ENCODE measurements around the gene RFX3. TPM values are rescaled to one million over a fixed set of nuclear protein-coding genes. Genes with fewer than 3 reads are reported as not detected.

The RFX3 gene
- total RNA-seq, 1 experiment from 2014 or later: 7.4 TPM

DNA sequence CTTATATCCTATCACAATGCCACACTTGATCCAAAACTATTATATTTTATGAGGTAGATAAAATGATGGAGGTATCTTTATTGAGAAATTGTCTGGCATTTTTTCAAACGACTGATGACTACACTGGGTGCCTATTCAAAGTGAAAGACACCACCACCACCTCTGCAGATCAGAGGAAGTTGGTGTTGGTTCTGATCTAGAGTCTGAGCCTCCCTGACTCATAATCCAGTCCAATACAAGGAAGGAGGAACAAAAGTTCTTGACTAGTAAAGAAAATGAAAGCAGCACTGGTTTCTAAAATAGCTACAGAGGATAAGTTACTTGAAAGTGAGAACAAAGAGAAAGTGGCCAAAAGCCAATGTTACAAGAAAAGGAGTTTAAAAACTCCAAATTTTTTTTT is 139.9 kb downstream of the RFX3 start:
- H3K36me3 ChIP-seq (ENCODE audit: insufficient read depth, low read length, poor library complexity, severe bottlenecking): no peaks in the 10 kb centered on the region
- ChIA-PET POLR2A (ENCODE audit: low non-redundant PET) (no interaction called here), CTCF (no interaction called here)
- no peaks in the 10 kb centered on the region for H3K27me3 ChIP-seq (replicated peaks; ENCODE audit: insufficient read depth, low read depth, low read length, poor library complexity)
- H3K9me3 ChIP-seq (ENCODE audit: low read depth, low read length, poor library complexity, severe bottlenecking): no peaks in the 10 kb centered on the region
- H3K4me3 ChIP-seq (ENCODE audit: low read depth, low read length, poor library complexity, severe bottlenecking): no peak overlapping the region
- TF ChIP-seq, protein P1, sequence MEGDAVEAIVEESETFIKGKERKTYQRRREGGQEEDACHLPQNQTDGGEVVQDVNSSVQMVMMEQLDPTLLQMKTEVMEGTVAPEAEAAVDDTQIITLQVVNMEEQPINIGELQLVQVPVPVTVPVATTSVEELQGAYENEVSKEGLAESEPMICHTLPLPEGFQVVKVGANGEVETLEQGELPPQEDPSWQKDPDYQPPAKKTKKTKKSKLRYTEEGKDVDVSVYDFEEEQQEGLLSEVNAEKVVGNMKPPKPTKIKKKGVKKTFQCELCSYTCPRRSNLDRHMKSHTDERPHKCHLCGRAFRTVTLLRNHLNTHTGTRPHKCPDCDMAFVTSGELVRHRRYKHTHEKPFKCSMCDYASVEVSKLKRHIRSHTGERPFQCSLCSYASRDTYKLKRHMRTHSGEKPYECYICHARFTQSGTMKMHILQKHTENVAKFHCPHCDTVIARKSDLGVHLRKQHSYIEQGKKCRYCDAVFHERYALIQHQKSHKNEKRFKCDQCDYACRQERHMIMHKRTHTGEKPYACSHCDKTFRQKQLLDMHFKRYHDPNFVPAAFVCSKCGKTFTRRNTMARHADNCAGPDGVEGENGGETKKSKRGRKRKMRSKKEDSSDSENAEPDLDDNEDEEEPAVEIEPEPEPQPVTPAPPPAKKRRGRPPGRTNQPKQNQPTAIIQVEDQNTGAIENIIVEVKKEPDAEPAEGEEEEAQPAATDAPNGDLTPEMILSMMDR (conservative IDR thresholded peaks at IDR 0.05; ENCODE audit: low read depth, low read length): no peak
- no peak for TF ChIP-seq EZH2 (IDR thresholded peaks at IDR 0.05; ENCODE audit: borderline replicate concordance, low read depth, low read length, poor library complexity, severe bottlenecking)
- DNase-seq (ENCODE audit: low spot score): no peak
- BruUV-seq (replicated peaks): no TSS peak
- H3K27ac ChIP-seq (ENCODE audit: low read depth, low read length, poor library complexity, severe bottlenecking): no peak overlapping the region
- no peaks in the 10 kb centered on the region for H3K4me1 ChIP-seq (ENCODE audit: insufficient read depth, low read length, poor library complexity, severe bottlenecking)
- intact Hi-C loops (cut with micrococcal nuclease; ENCODE audit: unreplicated experiment): no loop called here

DNA sequence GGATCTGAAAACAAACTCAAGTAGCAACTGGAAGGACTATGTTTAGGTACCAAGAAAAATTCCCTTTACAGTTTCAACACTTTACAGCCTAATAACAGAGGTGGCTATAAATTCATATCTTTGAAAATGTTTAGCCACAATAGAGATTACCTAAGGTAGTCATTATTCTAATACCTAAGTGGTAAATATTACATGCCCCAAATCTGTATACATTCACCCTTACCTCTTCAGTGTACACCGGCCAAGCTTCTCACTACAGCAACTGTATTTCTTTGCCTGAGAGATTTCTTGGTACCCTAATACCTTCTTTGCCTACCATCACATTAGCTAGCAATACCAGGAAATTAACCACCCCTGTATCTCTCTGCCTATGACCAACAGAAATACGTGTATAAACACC is 154.0 kb downstream of the RFX3 start:
- Histone ChIP-seq H3K4me1 (ENCODE audit: insufficient read depth, low read length, poor library complexity, severe bottlenecking) (no peaks in the 10 kb centered on the region), H3K27ac (ENCODE audit: low read depth, low read length, poor library complexity, severe bottlenecking) (no peak overlapping the region), H3K36me3 (ENCODE audit: insufficient read depth, low read length, poor library complexity, severe bottlenecking) (no peaks in the 10 kb centered on the region), H3K4me3 (ENCODE audit: low read depth, low read length, poor library complexity, severe bottlenecking) (no peak overlapping the region), H3K27me3 (replicated peaks; ENCODE audit: insufficient read depth, low read depth, low read length, poor library complexity) (no peaks in the 10 kb centered on the region), H3K9me3 (ENCODE audit: low read depth, low read length, poor library complexity, severe bottlenecking) (no peaks in the 10 kb centered on the region)
- TF ChIP-seq EZH2 (IDR thresholded peaks at IDR 0.05; ENCODE audit: borderline replicate concordance, low read depth, low read length, poor library complexity, severe bottlenecking): no peak
- TF ChIP-seq, protein P1 (conservative IDR thresholded peaks at IDR 0.05; ENCODE audit: low read depth, low read length): no peak
- DNase-seq (ENCODE audit: low spot score): no peak
- intact Hi-C loops (cut with micrococcal nuclease; ENCODE audit: unreplicated experiment): no loop called here
- ChIA-PET CTCF (no interaction called here), POLR2A (ENCODE audit: low non-redundant PET) (no interaction called here)
- BruUV-seq (replicated peaks): no TSS peak

DNA sequence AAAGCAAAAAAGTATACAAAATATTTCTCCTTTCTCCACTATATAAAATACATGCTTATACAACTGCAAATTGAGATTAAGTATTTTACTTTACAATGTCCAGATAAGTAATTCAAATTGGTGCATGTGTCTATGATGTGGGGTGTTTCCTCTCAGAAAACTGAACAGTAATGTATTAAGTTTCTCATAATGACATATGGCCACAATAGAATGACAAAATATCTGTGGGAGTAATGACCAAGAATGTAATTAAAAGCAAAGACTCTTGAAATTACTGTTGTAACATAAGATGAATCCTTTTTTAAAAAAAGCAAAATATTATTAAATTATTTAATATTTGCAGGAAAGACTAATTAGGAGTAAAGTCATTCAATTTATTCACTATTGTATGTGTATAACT is 155.1 kb downstream of the RFX3 start:
- BruUV-seq (replicated peaks): no TSS peak
- DNase-seq (ENCODE audit: low spot score): no peak
- ChIA-PET CTCF (no interaction called here), POLR2A (ENCODE audit: low non-redundant PET) (no interaction called here)
- no peaks in the 10 kb centered on the region for H3K36me3 ChIP-seq (ENCODE audit: insufficient read depth, low read length, poor library complexity, severe bottlenecking)
- no peaks in the 10 kb centered on the region for H3K4me1 ChIP-seq (ENCODE audit: insufficient read depth, low read length, poor library complexity, severe bottlenecking)
- intact Hi-C loops (cut with micrococcal nuclease; ENCODE audit: unreplicated experiment): no loop called here
- H3K9me3 ChIP-seq (ENCODE audit: low read depth, low read length, poor library complexity, severe bottlenecking): no peaks in the 10 kb centered on the region
- no peak overlapping the region for H3K4me3 ChIP-seq (ENCODE audit: low read depth, low read length, poor library complexity, severe bottlenecking)
- H3K27me3 ChIP-seq (replicated peaks; ENCODE audit: insufficient read depth, low read depth, low read length, poor library complexity): no peaks in the 10 kb centered on the region
- no peak overlapping the region for H3K27ac ChIP-seq (ENCODE audit: low read depth, low read length, poor library complexity, severe bottlenecking)
- TF ChIP-seq EZH2 (IDR thresholded peaks at IDR 0.05; ENCODE audit: borderline replicate concordance, low read depth, low read length, poor library complexity, severe bottlenecking): no peak
- TF ChIP-seq, protein P1 (conservative IDR thresholded peaks at IDR 0.05; ENCODE audit: low read depth, low read length): no peak
